ENCODE data around the gene RHOU.

- TF ChIP-seq CTCF (IDR thresholded peaks at IDR 0.05; ENCODE audit: insufficient read depth, low read depth, low read length) (no peak), EZH2 (IDR thresholded peaks at IDR 0.05; ENCODE audit: insufficient read depth, low read length) (no peak)
Observed at GRCh38 chr1:228744356-228744755, 9.1 kb downstream of the RHOU start.

Data from astrocyte (in vitro differentiated cells and primary cell).